H1 (cell line): ENCODE data around the gene STX17. TPM values are rescaled to one million over a fixed set of nuclear protein-coding genes. Genes with fewer than 3 reads are reported as not detected.

ENCODE experiments used
- CTCF ChIA-PET: fragments of 300-600 bp; sonication (Branson Sonifier 250); formaldehyde crosslinking; loops from one replicate; lab custom pipeline; 2021; ENCODE audit not compliant: partially characterized antibody; lab: Charles Lee
- POLR2A ChIA-PET: fragments of 300-600 bp; sonication (Branson Sonifier 250); formaldehyde crosslinking; loops from one replicate; lab custom pipeline; 2021; ENCODE audit warnings: inconsistent platforms; ENCODE audit not compliant: partially characterized antibody; lab: Charles Lee
- DNase-seq, 2 experiments: peaks; one replicate each; pipeline versions ENCODE4 v3.0.0 to v3.0.0-alpha.2; 2010 to 2022; ENCODE audit warnings: low spot score in 2 of 2, low read depth in 1 of 2, mixed read lengths in 1 of 2
- FAIRE-seq: peaks from 2 replicates; lab custom pipeline; 2011; peaks lifted over from hg19 to GRCh38; lab: Jason Lieb, UNC
- H2AFZ ChIP-seq: 2 replicates; pipeline ENCODE4 v1.8.1; 2012; ENCODE audit warnings: low read length, inconsistent platforms
- H2AK5ac ChIP-seq: 2 replicates; pipeline ENCODE4 v1.6.1; 2013; ENCODE audit warnings: low read depth, low read length
- H2BK120ac ChIP-seq: replicated peaks from 2 replicates; pipeline ENCODE3; 2013; ENCODE audit warnings: low read depth, low read length, inconsistent platforms
- H2BK12ac ChIP-seq: 2 replicates; pipeline ENCODE4 v1.6.1; 2013; ENCODE audit warnings: low read depth, low read length
- H2BK15ac ChIP-seq: 2 replicates; pipeline ENCODE4 v1.6.1; 2013; ENCODE audit warnings: low read length
- H2BK20ac ChIP-seq: 2 replicates; pipeline ENCODE4 v1.6.1; 2013; ENCODE audit warnings: low read length
- H2BK5ac ChIP-seq: 2 replicates; pipeline ENCODE4 v1.6.1; 2013; ENCODE audit warnings: low read depth, low read length
- H3K14ac ChIP-seq: 2 replicates; pipeline ENCODE4 v1.6.1; 2013; ENCODE audit warnings: inconsistent platforms; ENCODE audit not compliant: insufficient read length
- H3K18ac ChIP-seq: 2 replicates; pipeline ENCODE4 v1.6.1; 2013; ENCODE audit warnings: low read length; ENCODE audit errors: extremely low read depth
- H3K23ac ChIP-seq: 2 replicates; pipeline ENCODE4 v1.6.1; 2013; ENCODE audit warnings: inconsistent platforms; ENCODE audit not compliant: insufficient read length
- H3K23me2 ChIP-seq: 2 replicates; pipeline ENCODE4 v1.6.1; 2013; ENCODE audit warnings: low read depth, low read length
- H3K27ac ChIP-seq: 2 replicates; pipeline ENCODE4 v1.6.1; 2011; ENCODE audit warnings: low read depth, low read length, inconsistent platforms
- H3K27me3 ChIP-seq, 4 experiments: replicated peaks in 1 of 4; 1 replicate in 1 of 4; 2 replicates in 3 of 4; pipeline versions ENCODE4 v1.6.1 to v1.8.1; 2011 to 2013; ENCODE audit warnings: low read length in 3 of 4, mild to moderate bottlenecking in 3 of 4, inconsistent platforms in 2 of 4, mixed read lengths in 2 of 4, moderate library complexity in 1 of 4; ENCODE audit not compliant: control insufficient read depth in 3 of 4, insufficient read depth in 3 of 4; ENCODE audit errors: extremely low read depth in 1 of 4
- H3K36me3 ChIP-seq, 4 experiments: 2 replicates each; pipeline versions ENCODE4 v1.6.1 to v1.8.1; 2011 to 2013; ENCODE audit warnings: mild to moderate bottlenecking in 4 of 4, low read length in 3 of 4, moderate library complexity in 2 of 4, control low read depth in 1 of 4, inconsistent platforms in 1 of 4; ENCODE audit not compliant: insufficient read depth in 4 of 4, control insufficient read depth in 2 of 4
- H3K4ac ChIP-seq: replicated peaks from 2 replicates; pipeline ENCODE3; 2013; ENCODE audit warnings: low read length, low read depth, mixed read lengths, inconsistent platforms; ENCODE audit not compliant: insufficient read length
- H3K4me1 ChIP-seq, 4 experiments: replicated peaks in 1 of 4; 1 replicate in 1 of 4; 2 replicates in 3 of 4; pipeline versions ENCODE4 v1.6.1 to v1.8.1; 2011 to 2013; ENCODE audit warnings: low read length in 3 of 4, inconsistent platforms in 2 of 4, mixed read lengths in 1 of 4; ENCODE audit not compliant: insufficient read depth in 4 of 4, control insufficient read depth in 3 of 4
- H3K4me2 ChIP-seq, 2 experiments: 2 replicates each; pipeline versions ENCODE4 v1.6.1 to v1.8.1; 2011 to 2013; ENCODE audit warnings: low read depth in 2 of 2, low read length in 2 of 2, control low read depth in 1 of 2, inconsistent platforms in 1 of 2, mild to moderate bottlenecking in 1 of 2; ENCODE audit not compliant: insufficient read depth in 1 of 2
- H3K4me3 ChIP-seq, 4 experiments: fragments of 200-600, 300-600 bp in 1 of 4; sonication (generic), shearing (Covaris generic), sonication (Bioruptor Twin) in 1 of 4; 2 replicates each; pipeline versions ENCODE4 v1.5.1 to v1.8.1; 2011 to 2016; ENCODE audit warnings: low read length in 4 of 4, low read depth in 3 of 4, control low read depth in 2 of 4, inconsistent platforms in 2 of 4, mild to moderate bottlenecking in 2 of 4, mixed read lengths in 1 of 4, moderate library complexity in 1 of 4; ENCODE audit not compliant: insufficient read depth in 2 of 4; ENCODE audit errors: extremely low read depth in 1 of 4
- H3K56ac ChIP-seq: replicated peaks from 2 replicates; pipeline ENCODE3; 2013; ENCODE audit warnings: low read depth, mild to moderate bottlenecking, mixed read lengths, low read length, inconsistent platforms; ENCODE audit not compliant: insufficient read length
- H3K79me1 ChIP-seq: 2 replicates; pipeline ENCODE4 v1.6.1; 2013; ENCODE audit warnings: low read depth, low read length, control low read depth
- H3K79me2 ChIP-seq, 2 experiments: 2 replicates each; pipeline versions ENCODE4 v1.6.1 to v1.8.1; 2012 to 2013; ENCODE audit warnings: low read length in 2 of 2, mild to moderate bottlenecking in 2 of 2, inconsistent platforms in 1 of 2; ENCODE audit not compliant: insufficient read depth in 2 of 2, control insufficient read depth in 1 of 2
- H3K9ac ChIP-seq, 4 experiments: replicated peaks in 1 of 4; 1 replicate in 1 of 4; 2 replicates in 3 of 4; pipeline versions ENCODE4 v1.6.1 to v1.8.1; 2011 to 2013; ENCODE audit warnings: low read depth in 3 of 4, low read length in 3 of 4, control low read depth in 2 of 4, mild to moderate bottlenecking in 2 of 4, moderate library complexity in 2 of 4, inconsistent platforms in 1 of 4; ENCODE audit errors: extremely low read depth in 1 of 4
- H3K9me3 ChIP-seq, 2 experiments: 2 replicates each; pipeline versions ENCODE4 v1.6.1 to v1.8.1; 2012 to 2013; ENCODE audit warnings: mild to moderate bottlenecking in 2 of 2, moderate library complexity in 2 of 2, control low read depth in 1 of 2, inconsistent platforms in 1 of 2, low read depth in 1 of 2, low read length in 1 of 2, mixed read lengths in 1 of 2; ENCODE audit not compliant: insufficient read depth in 2 of 2
- H4K20me1 ChIP-seq, 2 experiments: replicated peaks in 1 of 2; 2 replicates each; pipeline versions ENCODE3 to v1.8.1; 2011 to 2013; ENCODE audit warnings: inconsistent platforms in 2 of 2, low read length in 2 of 2, mild to moderate bottlenecking in 1 of 2; ENCODE audit not compliant: insufficient read depth in 2 of 2, control insufficient read depth in 1 of 2
- H4K5ac ChIP-seq: 2 replicates; pipeline ENCODE4 v1.6.1; 2013; ENCODE audit warnings: low read length, low read depth, mixed read lengths, inconsistent platforms; ENCODE audit not compliant: insufficient read length
- H4K8ac ChIP-seq: 2 replicates; pipeline ENCODE4 v1.8.0; 2013; ENCODE audit warnings: mild to moderate bottlenecking, moderate library complexity, low read length, inconsistent platforms; ENCODE audit not compliant: insufficient read depth; ENCODE audit errors: extremely low read depth
- H4K91ac ChIP-seq: replicated peaks from 2 replicates; pipeline ENCODE3; 2013; ENCODE audit warnings: low read length, mixed read lengths, inconsistent platforms; ENCODE audit not compliant: insufficient read length
- CBX8 ChIP-seq: fragments of 300-800, 300-1000 bp; sonication (generic); IDR thresholded peaks from 2 replicates; pipeline ENCODE4 v1.7.1; 2016; ENCODE audit warnings: low read depth, low read length, borderline replicate concordance
- SP2 ChIP-seq: IDR thresholded peaks from 2 replicates; pipeline ENCODE4 v1.6.1; 2012; ENCODE audit warnings: mild to moderate bottlenecking, low read length, inconsistent platforms
- TCF12 ChIP-seq: IDR thresholded peaks from 2 replicates; pipeline ENCODE4 v1.6.1; 2011; ENCODE audit warnings: low read depth, mild to moderate bottlenecking, low read length
- WGBS, 2 experiments: shearing (Covaris generic) in 1 of 2; methylation state at CpG; one replicate each; pipeline versions ENCODE4 v1.1.6 to v1.1.7; 2013 to 2015; ENCODE audit warnings: low lambda C conversion rate in 2 of 2, mixed read lengths in 2 of 2, inconsistent platforms in 1 of 2, low coverage in 1 of 2, missing lambda C conversion rate in 1 of 2; ENCODE audit not compliant: insufficient replicate concordance in 2 of 2, insufficient coverage in 1 of 2, insufficient read length in 1 of 2; ENCODE audit errors: extremely low coverage in 1 of 2, missing lambda C conversion rate in 1 of 2; 5-methylcytosine and 5-hydroxymethylcytosine counted together
- polyA plus RNA-seq, 7 experiments: library from polyadenylated mRNA; depleted of rRNA in 3 of 7; stranded (reverse) in 5 of 7; unstranded in 2 of 7; fragments of >200 nt in 5 of 7; fragments of 200-250 nt in 2 of 7; gene quantifications; 1 replicate in 5 of 7; 2 replicates in 1 of 7; 4 replicates in 1 of 7; pipeline versions ENCODE4 v1.2.1 to v1.2.3, GENCODE V29; 2011 to 2013; ENCODE audit warnings: missing spikeins in 2 of 7, mixed read lengths in 2 of 7
- total RNA-seq: library from RNA; stranded (reverse); fragmentation: NEBNext Ultra II Directional; extraction: Animal tissue kit (Norgen Biotek cat#: 25700); gene quantifications from 2 replicates; pipeline ENCODE4 v1.2.1, GENCODE V29; 2021
- TF ChIP-seq, protein P1 (sequence below): IDR thresholded peaks from 2 replicates; pipeline ENCODE4 v1.6.1; 2012; ENCODE audit warnings: low read length, inconsistent platforms

STX17 gene
- total and polyA plus RNA-seq, 2 of the 8 experiments (the other 6 are each of a cell fraction or from before 2014, with no cell fraction given): 4.5 to 16.3 TPM

GRCh38 chr9:99921875-99922710, 15.6 kb downstream of the STX17 start:
- POLR2A ChIA-PET: no interaction called here
- Histone ChIP-seq H2BK12ac (no peak overlapping the region), H3K27me3 (no peaks in the 10 kb centered on the region), H3K56ac (no peak overlapping the region), H4K8ac (no peak overlapping the region), H4K20me1 (no peaks in the 10 kb centered on the region), H3K23me2 (no peaks in the 10 kb centered on the region), H2AK5ac (no peak overlapping the region), H3K9ac (no peak overlapping the region), H4K5ac (no peak overlapping the region), H3K79me2 (no peaks in the 10 kb centered on the region), H3K4me2 (no peak overlapping the region), H4K91ac (no peak overlapping the region), H3K4me1 (no peaks in the 10 kb centered on the region; a peak in 1 of 7 replicates), H3K9me3 (peaks cover 3 to 4% of the 10 kb centered on the region in 2 experiments; a peak in 2 of 4 replicates), H3K27ac (no peak overlapping the region), H2BK5ac (no peak overlapping the region), H2BK15ac (no peak overlapping the region), H2BK20ac (no peak overlapping the region), H3K23ac (no peak overlapping the region), H2BK120ac (no peak overlapping the region), H3K4ac (no peak overlapping the region), H3K18ac (no peak overlapping the region), H2AFZ (no peak overlapping the region), H3K36me3 (peaks cover 3 to 11% (median 7%) of the 10 kb centered on the region in 4 experiments; a peak in 4 of 8 replicates), H3K14ac (no peak overlapping the region), H3K4me3 (no peak overlapping the region), H3K79me1 (no peaks in the 10 kb centered on the region)
- 86% methylated on average over 4 of the region's 4 CpGs; no CpG with 5 or more reads in 1 of the 2 experiments for WGBS, 2 experiments
- TF ChIP-seq CBX8 (no peak), SP2 (no peak), TCF12 (no peak)
- TF ChIP-seq, protein P1, sequence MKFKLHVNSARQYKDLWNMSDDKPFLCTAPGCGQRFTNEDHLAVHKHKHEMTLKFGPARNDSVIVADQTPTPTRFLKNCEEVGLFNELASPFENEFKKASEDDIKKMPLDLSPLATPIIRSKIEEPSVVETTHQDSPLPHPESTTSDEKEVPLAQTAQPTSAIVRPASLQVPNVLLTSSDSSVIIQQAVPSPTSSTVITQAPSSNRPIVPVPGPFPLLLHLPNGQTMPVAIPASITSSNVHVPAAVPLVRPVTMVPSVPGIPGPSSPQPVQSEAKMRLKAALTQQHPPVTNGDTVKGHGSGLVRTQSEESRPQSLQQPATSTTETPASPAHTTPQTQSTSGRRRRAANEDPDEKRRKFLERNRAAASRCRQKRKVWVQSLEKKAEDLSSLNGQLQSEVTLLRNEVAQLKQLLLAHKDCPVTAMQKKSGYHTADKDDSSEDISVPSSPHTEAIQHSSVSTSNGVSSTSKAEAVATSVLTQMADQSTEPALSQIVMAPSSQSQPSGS: no peak
- CTCF ChIA-PET: no interaction called here
- FAIRE-seq (no peak), DNase-seq (no peak)
